Adrenal gland (tissue), 19 donors: ENCODE results near the gene CTPS2. TPM values are rescaled to one million over a fixed set of nuclear protein-coding genes. Genes with fewer than 3 reads are reported as not detected.
"Not testable (repeated sequence)": the region's sequence is repeated elsewhere in the genome, so short reads cannot be mapped to it uniquely, and the experiment has no call there.

Experiments used
- DNase-seq, 7 donors: peaks; one replicate each; pipeline ENCODE4 v3.0.0-alpha.2; 2019 to 2020
- H3K27ac ChIP-seq, 5 donors: fragments of 200-600 bp; sonication (generic) in 4 of 5; 1 replicate in 3 of 5; 2 replicates in 2 of 5; pipeline versions ENCODE4 v1.5.1 to v1.8.0; 2016 to 2020; ENCODE audit warnings: mild to moderate bottlenecking in 1 of 5
- H3K27me3 ChIP-seq: fragments of 200-600 bp; 2 replicates; pipeline ENCODE4 v1.8.0; 2021
- H3K36me3 ChIP-seq, 2 donors: fragments of 200-600 bp; replicated peaks in 1 of 2; 1 replicate in 1 of 2; 2 replicates in 1 of 2; pipeline versions ENCODE4 v1.5.1 to v1.8.0; 2018 to 2022
- H3K4me1 ChIP-seq, 2 donors: fragments of 200-600 bp; replicated peaks in 1 of 2; 1 replicate in 1 of 2; 2 replicates in 1 of 2; pipeline versions ENCODE4 v1.5.1 to v1.8.0; 2018 to 2021
- H3K4me3 ChIP-seq, 4 donors: fragments of 200-600 bp; sonication (generic) in 3 of 4; one replicate each; pipeline ENCODE4 v1.5.1; 2016 to 2018
- H3K9me3 ChIP-seq, 3 donors: fragments of 200-600 bp; sonication (generic) in 1 of 3; replicated peaks in 1 of 3; 1 replicate in 2 of 3; 2 replicates in 1 of 3; pipeline versions ENCODE4 v1.5.1 to v1.8.0; 2016 to 2021
- POLR2A ChIP-seq, 2 donors: fragments of 450-650 bp; IDR thresholded peaks; one replicate each; pipeline ENCODE4 v1.6.1; 2017; ENCODE audit warnings: antibody characterized with exemption in 2 of 2, mild to moderate bottlenecking in 2 of 2, moderate library complexity in 1 of 2
- WGBS, 4 donors: extraction: QIAGEN DNeasy Blood & Tissue Kit in 2 of 4; methylation state at CpG; one replicate each; pipeline versions ENCODE4 v1.1.5 to v1.1.7; 2013 to 2017; 5-methylcytosine and 5-hydroxymethylcytosine counted together
- intact Hi-C, 2 donors: fragments of 100-400 bp; cut with DNase I; formaldehyde crosslinking; loops; one replicate each; pipeline versions ENCODE4 v1.14.1 to v1.15.0; 2022 to 2023
- long read RNA-seq, 10 donors: library from polyadenylated mRNA in 3 of 10; unstranded in 2 of 10; stranded (forward) in 1 of 10; transcript quantifications; one replicate each; pipeline ENCODE4 v2.0.0 and lab custom pipeline, GENCODE V29; 2021 to 2026
- polyA plus RNA-seq, 3 donors: library from polyadenylated mRNA; stranded (reverse); fragments of 200-250 nt in 2 of 3; fragments of 350-450 nt in 1 of 3; fragmentation: Illumina TruSeq in 1 of 3; extraction: RNeasy Lipid Tissue Mini Kit (QIAGEN cat#74804) in 1 of 3; gene quantifications; one replicate each; pipeline ENCODE4 v1.2.3, GENCODE V29; 2013 to 2014
- total RNA-seq, 9 donors: library from RNA; depleted of rRNA in 4 of 9; stranded (reverse); fragments of >200 nt in 4 of 9; fragments of 120-200 nt in 1 of 9; fragmentation: NEBNext Ultra II Directional in 1 of 9; extraction: Animal tissue kit (Norgen Biotek cat#: 25700) in 1 of 9; gene quantifications; one replicate each; pipeline versions ENCODE4 v1.1.0 to v1.2.4, GENCODE V29; 2013 to 2023
- TF ChIP-seq, protein P1 (sequence below), 6 experiments: fragments of 450-650 bp in 4 of 6; fragments of 200-600 bp in 2 of 6; sonication (generic) in 1 of 6; IDR thresholded peaks; 1 replicate in 5 of 6; 2 replicates in 1 of 6; pipeline versions ENCODE4 v1.5.1 to v1.8.0; 2016 to 2021; ENCODE audit warnings: antibody characterized with exemption in 6 of 6, mild to moderate bottlenecking in 2 of 6, moderate library complexity in 1 of 6
- donor health status: healthy with polysubstance abuse.
- donor health status: Bipolar disorder and iron deficiency.
- donor health status: DM: yes; HTN: yes; CAD: no.
- donor health status: DM: no; HTN: no; CAD: no.
- donor health status: DM: no; HTN: no; CAD: no.
- donor health status: DM: yes; HTN: yes; CAD: no.

CTPS2 gene, protein sequence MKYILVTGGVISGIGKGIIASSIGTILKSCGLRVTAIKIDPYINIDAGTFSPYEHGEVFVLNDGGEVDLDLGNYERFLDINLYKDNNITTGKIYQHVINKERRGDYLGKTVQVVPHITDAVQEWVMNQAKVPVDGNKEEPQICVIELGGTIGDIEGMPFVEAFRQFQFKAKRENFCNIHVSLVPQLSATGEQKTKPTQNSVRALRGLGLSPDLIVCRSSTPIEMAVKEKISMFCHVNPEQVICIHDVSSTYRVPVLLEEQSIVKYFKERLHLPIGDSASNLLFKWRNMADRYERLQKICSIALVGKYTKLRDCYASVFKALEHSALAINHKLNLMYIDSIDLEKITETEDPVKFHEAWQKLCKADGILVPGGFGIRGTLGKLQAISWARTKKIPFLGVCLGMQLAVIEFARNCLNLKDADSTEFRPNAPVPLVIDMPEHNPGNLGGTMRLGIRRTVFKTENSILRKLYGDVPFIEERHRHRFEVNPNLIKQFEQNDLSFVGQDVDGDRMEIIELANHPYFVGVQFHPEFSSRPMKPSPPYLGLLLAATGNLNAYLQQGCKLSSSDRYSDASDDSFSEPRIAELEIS
- 10 to 100 TPM in 8 of 9 donors, 1 to 10 TPM in 1; 8.1 to 29.9 (median 17.2) TPM for total RNA-seq
- polyA plus RNA-seq, result 10 to 100 TPM; 10.9 to 35.8 (median 20.1) TPM
- long read RNA-seq, donor 1, partial matches to known transcripts, result 0 of 3 reads
- long read RNA-seq, donor 1, other reads (novel, unspliced or antisense), result 0 of 3 reads
- long read RNA-seq, donor 2, partial matches to known transcripts, result 82 of 145 reads
- long read RNA-seq, donor 2, other reads (novel, unspliced or antisense), result 58 of 145 reads
- long read RNA-seq, donor 3, partial matches to known transcripts, result 0 of 4 reads
- long read RNA-seq, donor 3, other reads (novel, unspliced or antisense), result 0 of 4 reads
- long read RNA-seq, donor 4, partial matches to known transcripts, result 0 of 1 reads
- long read RNA-seq, donor 4, other reads (novel, unspliced or antisense), result 0 of 1 reads
- long read RNA-seq, donor 5, transcript CTPS2-201 (19 exons, 3,629 nt), result major isoform, 27 of 45 reads
- long read RNA-seq, donor 5, transcript CTPS2-202 (19 exons, 3,526 nt), result minor isoform, 5 of 45 reads
- long read RNA-seq, donor 5, partial matches to known transcripts, result 0 of 45 reads
- long read RNA-seq, donor 5, other reads (novel, unspliced or antisense), result 13 of 45 reads
- long read RNA-seq, donor 6, result 0 reads
- long read RNA-seq, donor 7, partial matches to known transcripts, result 0 of 3 reads
- long read RNA-seq, donor 7, other reads (novel, unspliced or antisense), result 0 of 3 reads
- long read RNA-seq, donor 8, transcript CTPS2-201 (19 exons, 3,629 nt), result major isoform, 6 of 18 reads
- long read RNA-seq, donor 8, partial matches to known transcripts, result 11 of 18 reads
- long read RNA-seq, donor 8, other reads (novel, unspliced or antisense), result 0 of 18 reads
- long read RNA-seq, donor 9, partial matches to known transcripts, result 0 of 3 reads
- long read RNA-seq, donor 9, other reads (novel, unspliced or antisense), result 0 of 3 reads
- long read RNA-seq, donor 10, partial matches to known transcripts, result 0 of 1 reads
- long read RNA-seq, donor 10, other reads (novel, unspliced or antisense), result 0 of 1 reads

DNA sequence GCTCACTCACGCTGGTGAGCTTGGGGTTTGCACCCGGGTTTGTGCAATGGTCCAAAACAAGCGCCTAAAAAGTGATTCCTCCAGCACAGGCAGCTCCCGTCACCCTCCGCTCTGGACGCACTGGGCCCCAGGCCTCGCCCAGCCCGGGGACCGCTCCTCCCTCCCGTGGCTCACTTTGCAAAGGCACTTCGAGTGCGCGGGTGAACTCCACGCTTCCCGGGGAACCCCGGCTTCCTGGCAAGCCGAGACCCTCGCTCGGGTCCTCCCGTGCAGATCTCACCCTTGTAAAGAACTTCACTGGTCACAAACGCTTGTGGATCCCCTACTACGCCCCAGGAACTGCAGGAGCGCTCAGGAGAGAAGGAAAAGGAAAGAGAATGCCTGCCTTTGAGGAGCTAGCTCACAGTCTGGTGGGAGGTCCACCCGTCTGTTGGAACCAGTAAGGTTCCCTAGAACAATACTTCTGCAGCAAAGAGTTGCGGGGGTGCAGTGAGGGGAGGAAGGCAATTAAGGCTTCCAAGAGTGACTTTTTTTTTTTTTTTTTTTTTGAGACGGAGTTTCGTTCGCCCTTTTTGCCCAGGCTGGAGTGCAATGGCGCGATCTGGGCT, at the start of gene CTPS2:
TSS of gene CTPS2 (minus strand) at position 122 of the 608 bp plus-strand sequence. CDS start 9,767 bp downstream, outside the sequence.
- Histone ChIP-seq H3K27me3 (no peaks in the 10 kb centered on the region), H3K4me1 (no peaks in the 10 kb centered on the region), H3K27ac (peak within 1 kb of the TSS in 4 of 5 donors; percentile 70 to 87 (median 82)), H3K9me3 (no peaks in the 10 kb centered on the region), H3K36me3 (no peaks in the 10 kb centered on the region), H3K4me3 (peak within 1 kb of the TSS in 2 of 4 donors; percentile 68 to 69)
- DNase-seq, result peak; percentile 58 to 79 (median 72)
- intact Hi-C loops, result no loop called here
- peak in 1 of 2 donors; percentile 73 for TF ChIP-seq POLR2A (IDR thresholded peaks at IDR 0.05)
- TF ChIP-seq, protein P1, sequence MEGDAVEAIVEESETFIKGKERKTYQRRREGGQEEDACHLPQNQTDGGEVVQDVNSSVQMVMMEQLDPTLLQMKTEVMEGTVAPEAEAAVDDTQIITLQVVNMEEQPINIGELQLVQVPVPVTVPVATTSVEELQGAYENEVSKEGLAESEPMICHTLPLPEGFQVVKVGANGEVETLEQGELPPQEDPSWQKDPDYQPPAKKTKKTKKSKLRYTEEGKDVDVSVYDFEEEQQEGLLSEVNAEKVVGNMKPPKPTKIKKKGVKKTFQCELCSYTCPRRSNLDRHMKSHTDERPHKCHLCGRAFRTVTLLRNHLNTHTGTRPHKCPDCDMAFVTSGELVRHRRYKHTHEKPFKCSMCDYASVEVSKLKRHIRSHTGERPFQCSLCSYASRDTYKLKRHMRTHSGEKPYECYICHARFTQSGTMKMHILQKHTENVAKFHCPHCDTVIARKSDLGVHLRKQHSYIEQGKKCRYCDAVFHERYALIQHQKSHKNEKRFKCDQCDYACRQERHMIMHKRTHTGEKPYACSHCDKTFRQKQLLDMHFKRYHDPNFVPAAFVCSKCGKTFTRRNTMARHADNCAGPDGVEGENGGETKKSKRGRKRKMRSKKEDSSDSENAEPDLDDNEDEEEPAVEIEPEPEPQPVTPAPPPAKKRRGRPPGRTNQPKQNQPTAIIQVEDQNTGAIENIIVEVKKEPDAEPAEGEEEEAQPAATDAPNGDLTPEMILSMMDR (IDR thresholded peaks at IDR 0.05), result peak in 2 of 6 experiments; percentile 6 to 17
- 9 to 33% (median 13%) methylated on average over 8 to 30 of the region's 30 CpGs; no CpG with 5 or more reads in 1 of the 4 donors for WGBS, 4 donors

DNA sequence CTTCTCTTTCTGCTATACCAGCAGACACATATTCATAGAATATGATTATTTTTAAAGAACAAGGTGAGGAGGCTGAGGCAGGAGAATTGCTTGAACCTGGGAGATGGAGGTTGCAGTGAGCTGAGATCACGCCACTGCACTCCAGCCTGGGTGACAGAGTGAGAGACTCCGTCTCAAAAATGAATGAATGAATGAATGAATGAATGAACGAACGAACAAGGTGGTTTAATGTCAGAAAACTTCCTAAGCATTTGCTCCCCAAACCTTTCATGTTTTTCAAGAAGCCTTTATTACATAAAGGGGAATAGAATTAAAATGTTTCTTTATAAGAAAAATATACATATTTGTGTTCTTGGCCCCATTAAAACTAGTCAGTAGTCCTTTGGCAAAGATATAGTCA, 49.0 kb upstream of the CTPS2 start:
- H3K9me3 ChIP-seq, H3K4me3 ChIP-seq, DNase-seq, intact Hi-C loops, H3K4me1 ChIP-seq, H3K27me3 ChIP-seq, H3K27ac ChIP-seq: not testable (repeated sequence)
- peaks cover 0 to 38% of the 10 kb centered on the region in 2 donors for H3K36me3 ChIP-seq
- WGBS, 4 donors, result 91 to 96% (median 92%) methylated on average over 4 of the region's 4 CpGs

DNA sequence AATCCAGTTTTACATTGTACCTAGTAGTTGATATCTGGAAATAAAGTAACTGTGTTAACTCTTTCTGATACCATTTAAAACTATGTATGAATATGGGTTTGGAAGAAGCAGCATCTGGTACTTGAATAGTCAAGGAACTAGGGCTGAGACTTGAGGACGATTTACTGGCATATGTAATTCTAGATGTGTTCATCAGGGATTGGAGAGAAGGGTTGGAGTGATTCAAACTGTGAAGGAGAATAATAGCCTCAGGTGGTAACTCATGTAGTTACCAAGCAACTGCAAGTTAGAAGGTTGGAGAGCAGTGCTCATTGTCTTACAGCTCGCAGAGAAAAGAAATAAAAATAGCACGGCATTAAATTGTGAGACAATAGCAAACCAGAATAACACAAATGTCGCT, 44.3 kb upstream of the CTPS2 start:
- intact Hi-C loops, result no loop called here
- whole genome bisulfite sequencing, 4 donors, result 89 to 96% (median 93%) methylated on average over 4 of the region's 4 CpGs
- Histone ChIP-seq H3K9me3 (no peaks in the 10 kb centered on the region), H3K36me3 (peaks cover 0 to 65% of the 10 kb centered on the region in 2 donors), H3K4me3 (no peak overlapping the region), H3K27me3 (no peaks in the 10 kb centered on the region), H3K4me1 (no peaks in the 10 kb centered on the region), H3K27ac (no peak overlapping the region)
- TF ChIP-seq, protein P1 (IDR thresholded peaks at IDR 0.05), result no peak
- TF ChIP-seq POLR2A (IDR thresholded peaks at IDR 0.05), result no peak
- no peak for DNase-seq

DNA sequence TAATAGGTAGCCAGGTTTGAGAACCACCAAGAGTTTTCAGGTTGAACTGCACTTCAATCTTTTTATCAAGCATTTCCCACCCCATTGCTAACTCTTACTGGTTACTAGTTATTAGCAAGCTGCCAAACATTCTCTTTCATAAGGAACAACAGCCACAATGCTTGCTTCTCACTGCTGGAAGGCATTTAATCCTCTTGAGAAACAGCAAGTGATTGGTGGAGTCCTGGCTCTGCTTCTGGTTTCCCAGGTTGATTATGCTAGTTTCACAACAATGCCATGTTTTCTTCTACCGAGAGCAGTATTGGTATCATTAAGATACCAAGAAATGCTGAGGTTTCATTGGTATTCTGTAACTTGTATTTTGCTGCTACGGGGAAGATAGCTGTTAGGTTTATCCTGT, 41.5 kb upstream of the CTPS2 start:
- intact Hi-C loops, result no loop called here
- H3K36me3 ChIP-seq, result peaks cover 0 to 46% of the 10 kb centered on the region in 2 donors
- WGBS, 4 donors, result 92 to 100% (median 95%) methylated on average over 2 of the region's 2 CpGs

More for the DNA sequence above, 41.5 kb upstream of the CTPS2 start:
- Histone ChIP-seq H3K27me3 (no peaks in the 10 kb centered on the region), H3K9me3 (no peaks in the 10 kb centered on the region), H3K4me1 (no peaks in the 10 kb centered on the region), H3K4me3 (no peak overlapping the region), H3K27ac (no peak overlapping the region)
- DNase-seq, result no peak
- TF ChIP-seq POLR2A (IDR thresholded peaks at IDR 0.05), result no peak
- TF ChIP-seq, protein P1 (IDR thresholded peaks at IDR 0.05), result no peak
